CD8-positive, alpha-beta memory T cell (primary cell): Measurements from ENCODE around the gene CEP170B. TPM values are rescaled to one million over a fixed set of nuclear protein-coding genes. Genes with fewer than 3 reads are reported as not detected.

Experiments used
- CTCF ChIA-PET: fragments of 350-600 bp; sonication (Branson Sonifier 250); formaldehyde crosslinking; loops from one replicate; lab custom pipeline; 2021; ENCODE audit warnings: antibody characterized with exemption; lab: Charles Lee
- POLR2A ChIA-PET: fragments of 350-600 bp; sonication (Branson Sonifier 250); formaldehyde crosslinking; loops from one replicate; lab custom pipeline; 2021; ENCODE audit warnings: antibody characterized with exemption; lab: Charles Lee
- DNase-seq, 5 donors: peaks; one replicate each; pipeline versions ENCODE4 v3.0.0 to v3.0.0-alpha.2; 2020 to 2022; ENCODE audit warnings: mixed read lengths in 1 of 5
- H3K27ac ChIP-seq: one replicate; pipeline ENCODE4 v1.7.0; 2013; ENCODE audit warnings: low read depth, mild to moderate bottlenecking, low read length, moderate library complexity
- H3K27me3 ChIP-seq: 2 replicates; pipeline ENCODE4 v1.7.0; 2013; ENCODE audit warnings: low read length, mild to moderate bottlenecking; ENCODE audit not compliant: insufficient read depth, poor library complexity, severe bottlenecking
- H3K36me3 ChIP-seq: 2 replicates; pipeline ENCODE4 v1.7.0; 2013; ENCODE audit warnings: mild to moderate bottlenecking, low read length, moderate library complexity; ENCODE audit not compliant: insufficient read depth
- H3K4me1 ChIP-seq: 2 replicates; pipeline ENCODE4 v1.7.0; 2013; ENCODE audit warnings: mild to moderate bottlenecking, low read length, moderate library complexity; ENCODE audit not compliant: insufficient read depth
- H3K4me3 ChIP-seq: 2 replicates; pipeline ENCODE4 v1.7.0; 2013; ENCODE audit warnings: mild to moderate bottlenecking, low read length
- H3K9me3 ChIP-seq: 2 replicates; pipeline ENCODE4 v1.7.0; 2013; ENCODE audit warnings: mild to moderate bottlenecking, low read length
- H3K27ac Mint-ChIP-seq, 8 donors: one replicate each; pipeline ENCODE4 v1.8.0; 2020 to 2021; ENCODE audit warnings: mixed read lengths in 8 of 8, mild to moderate bottlenecking in 6 of 8, inconsistent platforms in 3 of 8, moderate library complexity in 3 of 8
- H3K27me3 Mint-ChIP-seq, 2 donors: one replicate each; pipeline ENCODE4 v1.8.0; 2020 to 2021; ENCODE audit warnings: mixed read lengths in 2 of 2, mild to moderate bottlenecking in 1 of 2, moderate library complexity in 1 of 2
- H3K36me3 Mint-ChIP-seq, 3 donors: one replicate each; pipeline ENCODE4 v1.8.0; 2020 to 2021; ENCODE audit warnings: mixed read lengths in 3 of 3, inconsistent platforms in 1 of 3, mild to moderate bottlenecking in 1 of 3
- H3K4me1 Mint-ChIP-seq, 3 donors: one replicate each; pipeline ENCODE4 v1.8.0; 2020 to 2021; ENCODE audit warnings: mixed read lengths in 3 of 3, inconsistent platforms in 1 of 3, mild to moderate bottlenecking in 1 of 3
- H3K4me3 Mint-ChIP-seq, 7 donors: one replicate each; pipeline ENCODE4 v1.8.0; 2020 to 2021; ENCODE audit warnings: mixed read lengths in 7 of 7, mild to moderate bottlenecking in 6 of 7, moderate library complexity in 4 of 7, inconsistent platforms in 2 of 7
- H3K9me3 Mint-ChIP-seq, 5 donors: one replicate each; pipeline ENCODE4 v1.8.0; 2020 to 2022; ENCODE audit warnings: mixed read lengths in 5 of 5, mild to moderate bottlenecking in 3 of 5, moderate library complexity in 2 of 5, inconsistent platforms in 1 of 5
- polyA plus RNA-seq: library from polyadenylated mRNA; unstranded; fragments of 300-500 nt; fragmentation: Illumina TruSeq; gene quantifications from one replicate; pipeline ENCODE4 v1.2.3, GENCODE V29; 2021
- total RNA-seq, 2 experiments: library from RNA; stranded (reverse); gene quantifications; one replicate each; pipeline ENCODE4 v1.2.3, GENCODE V29; 2021

Gene CEP170B
- total and polyA plus RNA-seq, 3 experiments from 2014 or later = 6.4 to 6.7 TPM; not detected in 1

- Mint-ChIP-seq H3K36me3 (no peaks in the 10 kb centered on the region), H3K27me3 (peaks cover 0 to 4% of the 10 kb centered on the region in 2 donors), H3K27ac (no peak overlapping the region), H3K9me3 (no peaks in the 10 kb centered on the region), H3K4me3 (no peak overlapping the region), H3K4me1 (peaks cover 0 to 8% (median 0%) of the 10 kb centered on the region in 3 donors)
- no peaks in the 10 kb centered on the region for H3K9me3 ChIP-seq
- no peaks in the 10 kb centered on the region for H3K27me3 ChIP-seq
- H3K4me3 ChIP-seq = no peak overlapping the region
- no peaks in the 10 kb centered on the region for H3K36me3 ChIP-seq
- CTCF ChIA-PET = no interaction called here
- DNase-seq = no peak
- no peak overlapping the region for H3K27ac ChIP-seq
- POLR2A ChIA-PET = no interaction called here
- H3K4me1 ChIP-seq = no peaks in the 10 kb centered on the region
Measured at GRCh38 chr14:104859900-104860299, 5.2 kb upstream of the CEP170B start.

- DNase-seq = no peak
- Mint-ChIP-seq H3K4me1 (peaks cover 0 to 8% (median 0%) of the 10 kb centered on the region in 3 donors), H3K9me3 (no peaks in the 10 kb centered on the region), H3K27me3 (peaks cover 0 to 4% of the 10 kb centered on the region in 2 donors), H3K4me3 (no peak overlapping the region), H3K36me3 (no peaks in the 10 kb centered on the region), H3K27ac (no peak overlapping the region)
- Histone ChIP-seq H3K4me3 (no peak overlapping the region), H3K27ac (no peak overlapping the region), H3K36me3 (no peaks in the 10 kb centered on the region), H3K4me1 (no peaks in the 10 kb centered on the region), H3K27me3 (no peaks in the 10 kb centered on the region), H3K9me3 (no peaks in the 10 kb centered on the region)
- POLR2A ChIA-PET = no interaction called here
- CTCF ChIA-PET = no interaction called here
Measured at GRCh38 chr14:104860414-104860813, 4.7 kb upstream of the CEP170B start.

GRCh38 chr14:104863131-104863862, 1.8 kb upstream of the CEP170B start:
- Histone ChIP-seq H3K27me3 (no peaks in the 10 kb centered on the region), H3K4me3 (no peak overlapping the region), H3K36me3 (no peaks in the 10 kb centered on the region), H3K4me1 (peaks cover 9% of the 10 kb centered on the region), H3K27ac (no peak overlapping the region), H3K9me3 (no peaks in the 10 kb centered on the region)
- ChIA-PET CTCF (interaction anchor here (1.0 to 2.0 kb wide), 2 partner anchors 37 to 95 kb away, joined by 3 to 5 read pairs; no protein-coding TSS in a partner anchor), POLR2A (interaction anchor here (0.6 kb wide), 1 partner anchor 49 kb away, joined by 5 read pairs; no protein-coding TSS in a partner anchor)
- Mint-ChIP-seq H3K36me3 (no peaks in the 10 kb centered on the region), H3K4me3 (peak overlapping the region; percentile 20 to 82 (median 36)), H3K4me1 (peaks cover 0 to 22% (median 0%) of the 10 kb centered on the region in 3 donors), H3K27me3 (peaks cover 7 to 20% of the 10 kb centered on the region in 2 donors), H3K9me3 (no peaks in the 10 kb centered on the region), H3K27ac (peak overlapping the region in 1 of 8 donors; percentile 29)
- DNase-seq = no peak

GRCh38 chr14:104863923-104864266, 1.2 kb upstream of the CEP170B start:
- ChIA-PET CTCF (interaction anchor here (1.0 to 2.0 kb wide), 2 partner anchors 38 to 95 kb away, joined by 3 to 5 read pairs; no protein-coding TSS in a partner anchor), POLR2A (no interaction called here)
- Histone ChIP-seq H3K4me3 (no peak overlapping the region), H3K36me3 (no peaks in the 10 kb centered on the region), H3K9me3 (no peaks in the 10 kb centered on the region), H3K27me3 (no peaks in the 10 kb centered on the region), H3K27ac (no peak overlapping the region), H3K4me1 (peaks cover 9% of the 10 kb centered on the region)
- DNase-seq = no peak
- no peaks in the 10 kb centered on the region for H3K36me3 Mint-ChIP-seq
- H3K27ac Mint-ChIP-seq = peak overlapping the region in 1 of 8 donors; percentile 49
- peak overlapping the region in 6 of 7 donors; percentile 20 to 73 (median 46) for H3K4me3 Mint-ChIP-seq
- H3K4me1 Mint-ChIP-seq = peaks cover 0 to 22% (median 0%) of the 10 kb centered on the region in 3 donors
- H3K9me3 Mint-ChIP-seq = no peaks in the 10 kb centered on the region
- peaks cover 7 to 20% of the 10 kb centered on the region in 2 donors for H3K27me3 Mint-ChIP-seq

GRCh38 chr14:104864267-104865080, 594 bp upstream of the CEP170B start:
- peak overlapping the region in 1 of 8 donors; percentile 49 for H3K27ac Mint-ChIP-seq
- H3K9me3 Mint-ChIP-seq = no peaks in the 10 kb centered on the region
- peaks cover 9% of the 10 kb centered on the region for H3K4me1 ChIP-seq
- H3K27me3 Mint-ChIP-seq = peaks cover 7 to 23% of the 10 kb centered on the region in 2 donors
- H3K9me3 ChIP-seq = no peaks in the 10 kb centered on the region
- peaks cover 0 to 22% (median 0%) of the 10 kb centered on the region in 3 donors for H3K4me1 Mint-ChIP-seq
- ChIA-PET CTCF (interaction anchor here (2.0 kb wide), 1 partner anchor 38 kb away, joined by 5 read pairs; no protein-coding TSS in a partner anchor), POLR2A (no interaction called here)
- H3K4me3 ChIP-seq = peak overlapping the region; percentile 32
- H3K36me3 Mint-ChIP-seq = no peaks in the 10 kb centered on the region
- no peaks in the 10 kb centered on the region for H3K27me3 ChIP-seq
- no peaks in the 10 kb centered on the region for H3K36me3 ChIP-seq
- DNase-seq = no peak
- peak overlapping the region in 6 of 7 donors; percentile 54 to 72 (median 60) for H3K4me3 Mint-ChIP-seq
- no peak overlapping the region for H3K27ac ChIP-seq

- POLR2A ChIA-PET = no interaction called here
- H3K36me3 ChIP-seq = no peaks in the 10 kb centered on the region
- CTCF ChIA-PET = interaction anchor here (1.2 kb wide), 1 partner anchor 97 kb away, joined by 4 read pairs; no protein-coding TSS in a partner anchor
- Mint-ChIP-seq H3K4me3 (peak overlapping the region in 6 of 7 donors; percentile 11 to 66 (median 56)), H3K36me3 (no peaks in the 10 kb centered on the region), H3K27me3 (peaks cover 7 to 23% of the 10 kb centered on the region in 2 donors), H3K4me1 (peaks cover 0 to 22% (median 0%) of the 10 kb centered on the region in 3 donors), H3K9me3 (no peaks in the 10 kb centered on the region), H3K27ac (no peak overlapping the region)
- DNase-seq = peak in 1 of 5 donors; percentile 28
- H3K27me3 ChIP-seq = no peaks in the 10 kb centered on the region
- peak overlapping the region; percentile 4 for H3K27ac ChIP-seq
- no peak overlapping the region for H3K4me3 ChIP-seq
- peaks cover 9% of the 10 kb centered on the region for H3K4me1 ChIP-seq
- H3K9me3 ChIP-seq = no peaks in the 10 kb centered on the region
Measured at GRCh38 chr14:104865631-104866441, 768 bp downstream of the CEP170B start.
